Breast epithelium (tissue), 3 donors: ENCODE measurements around the gene WEE1.

Source experiments
- CTCF ChIP-seq, 3 donors: fragments of 450-650 bp; IDR thresholded peaks; one replicate each; pipeline ENCODE4 v1.5.1; 2016 to 2017; ENCODE audit warnings: antibody characterized with exemption in 3 of 3, mild to moderate bottlenecking in 3 of 3, moderate library complexity in 3 of 3
- POLR2AphosphoS5 ChIP-seq, 3 donors: sonication (generic); formaldehyde crosslinking; IDR thresholded peaks; one replicate each; pipeline ENCODE4 v1.6.1; 2017; ENCODE audit warnings: antibody characterized with exemption in 3 of 3

GRCh38 chr11:9629064-9629463 is 55.6 kb downstream of the WEE1 start:
- no peak for TF ChIP-seq CTCF (IDR thresholded peaks at IDR 0.05)
- TF ChIP-seq POLR2AphosphoS5 (IDR thresholded peaks at IDR 0.05), result no peak
